Activated CD8-positive, alpha-beta memory T cell treated with anti-CD3 and anti-CD28 coated beads, Interleukin-2, amount 50 U/mL, for 24 hours (primary cell): ENCODE results near the gene PPP1R9B.

Experiments used
- DNase-seq: peaks from one replicate; pipeline ENCODE4 v3.0.0-alpha.2; 2020; ENCODE audit errors: extremely low read depth

The PPP1R9B gene

GRCh38 chr17:50155115-50155819 is 4.8 kb upstream of the PPP1R9B start:
- no peak for DNase-seq

- DNase-seq: no peak
Measured at GRCh38 chr17:50154604-50155003, 4.1 kb upstream of the PPP1R9B start.

DNA sequence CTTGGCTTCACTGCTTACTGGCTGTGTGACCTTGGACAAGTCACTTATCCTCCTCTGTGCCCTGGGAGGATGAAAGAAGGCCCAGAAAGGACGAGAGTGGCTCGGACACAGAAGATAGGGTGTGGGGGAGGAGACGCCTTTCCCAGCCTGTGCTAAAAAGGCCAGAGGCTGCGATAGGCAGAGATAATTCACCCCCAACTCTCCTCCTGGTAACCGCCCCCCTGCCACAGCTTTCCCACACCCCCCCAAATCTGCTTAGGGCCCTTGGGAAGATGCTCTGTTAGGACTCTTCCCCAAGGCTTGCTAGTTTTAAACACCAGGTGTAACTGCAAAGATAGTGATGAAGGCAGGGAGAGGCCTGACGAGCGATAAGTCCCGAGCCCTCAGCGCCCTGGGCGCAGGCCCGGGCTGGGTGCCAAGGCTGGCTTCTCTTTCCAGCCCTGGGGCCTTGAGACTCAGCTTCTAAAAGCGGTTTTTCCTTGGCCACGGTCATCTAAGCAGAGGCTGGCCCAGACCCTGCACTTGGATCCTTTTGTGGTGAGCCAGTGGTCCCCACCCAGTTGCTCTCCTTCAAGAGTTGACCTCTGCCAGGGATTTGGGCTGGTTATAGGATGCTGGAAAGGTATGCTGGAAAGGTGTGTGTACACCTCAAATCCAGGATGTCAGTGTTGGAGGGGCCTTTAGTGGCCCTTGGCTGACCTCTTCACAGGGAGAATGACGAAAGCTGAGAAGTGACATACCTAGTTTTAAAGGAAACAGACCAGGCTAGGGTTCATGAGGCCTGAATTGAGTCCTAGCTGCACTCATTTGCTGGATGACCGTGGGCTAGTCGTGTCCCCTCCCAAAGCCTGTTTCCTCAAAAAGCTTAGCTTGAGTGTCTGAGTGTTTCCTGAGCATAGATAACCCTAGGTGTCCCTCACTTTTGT is 3.4 kb upstream of the PPP1R9B start:
- DNase-seq: no peak

DNA sequence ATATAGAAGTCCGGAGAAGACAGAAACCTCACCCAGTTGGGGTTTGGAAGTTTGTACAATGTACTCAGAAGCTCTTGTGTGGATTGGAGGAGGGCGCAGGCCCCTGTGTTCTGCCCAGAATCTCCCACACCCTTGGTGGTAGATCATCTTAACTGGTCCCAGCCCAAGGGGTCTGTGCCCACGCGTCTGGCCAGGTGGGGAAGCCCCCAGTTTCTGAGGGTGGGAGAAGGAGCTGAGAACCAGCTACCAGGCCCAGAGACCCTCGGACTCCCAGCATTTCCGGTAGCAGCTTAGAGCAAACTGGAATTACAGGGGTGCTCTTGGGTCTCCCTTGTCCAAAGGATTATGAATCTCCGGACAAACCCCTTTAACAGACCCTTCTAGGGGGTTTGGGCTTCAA is 2.3 kb upstream of the PPP1R9B start:
- no peak for DNase-seq

DNA sequence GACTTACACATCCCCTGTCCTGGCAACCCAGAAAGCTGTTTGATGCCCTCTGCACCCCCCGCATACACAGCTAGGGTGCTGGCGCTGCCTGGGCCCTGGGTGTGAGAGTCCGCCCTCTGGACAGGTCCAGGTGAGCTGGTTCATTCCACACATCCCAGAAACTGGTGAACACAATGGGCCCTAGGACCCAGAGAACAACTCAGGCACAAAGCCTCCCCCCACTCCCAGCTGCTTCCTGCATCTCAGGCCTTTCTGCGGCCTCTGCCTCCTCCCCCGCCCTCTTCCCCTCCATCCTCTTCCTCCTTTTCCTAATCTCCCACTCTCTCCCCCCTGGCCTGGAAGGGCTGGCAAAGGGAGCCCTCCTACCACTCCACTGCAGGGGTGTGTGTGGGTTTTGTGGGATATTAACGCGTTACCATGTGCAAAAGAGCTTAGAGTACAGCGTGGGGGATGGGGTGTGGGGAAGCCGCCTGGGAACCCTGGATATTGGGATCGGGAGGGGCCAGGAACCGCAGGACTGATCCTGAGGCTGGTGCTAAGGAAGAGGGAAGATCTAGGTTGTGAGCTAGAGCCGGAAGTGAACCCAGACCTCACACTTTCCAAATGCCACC is 1.6 kb upstream of the PPP1R9B start:
- DNase-seq: no peak

- peak; percentile 72 for DNase-seq
Measured at GRCh38 chr17:50151041-50151936, 812 bp upstream of the PPP1R9B start.

GRCh38 chr17:50149417-50150353 is 792 bp downstream of the PPP1R9B start:
- DNase-seq: no peak

DNA sequence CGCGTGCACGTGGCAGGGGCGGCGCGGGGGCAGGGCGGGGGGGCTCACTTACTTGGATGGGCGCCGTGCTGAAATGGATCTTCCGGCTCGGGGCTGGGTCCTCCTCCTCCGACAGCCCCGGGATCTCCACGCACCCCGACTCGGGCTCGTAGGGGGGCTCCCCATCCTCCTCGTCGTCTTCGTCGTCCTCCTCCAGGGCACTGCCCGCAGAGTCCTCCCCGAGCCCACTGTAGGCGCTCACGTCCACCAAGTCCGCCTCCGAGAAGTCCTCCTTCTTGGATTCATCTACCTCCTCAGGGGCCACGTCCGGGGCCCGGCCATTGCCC is 1.4 kb downstream of the PPP1R9B start:
- no peak for DNase-seq

DNA sequence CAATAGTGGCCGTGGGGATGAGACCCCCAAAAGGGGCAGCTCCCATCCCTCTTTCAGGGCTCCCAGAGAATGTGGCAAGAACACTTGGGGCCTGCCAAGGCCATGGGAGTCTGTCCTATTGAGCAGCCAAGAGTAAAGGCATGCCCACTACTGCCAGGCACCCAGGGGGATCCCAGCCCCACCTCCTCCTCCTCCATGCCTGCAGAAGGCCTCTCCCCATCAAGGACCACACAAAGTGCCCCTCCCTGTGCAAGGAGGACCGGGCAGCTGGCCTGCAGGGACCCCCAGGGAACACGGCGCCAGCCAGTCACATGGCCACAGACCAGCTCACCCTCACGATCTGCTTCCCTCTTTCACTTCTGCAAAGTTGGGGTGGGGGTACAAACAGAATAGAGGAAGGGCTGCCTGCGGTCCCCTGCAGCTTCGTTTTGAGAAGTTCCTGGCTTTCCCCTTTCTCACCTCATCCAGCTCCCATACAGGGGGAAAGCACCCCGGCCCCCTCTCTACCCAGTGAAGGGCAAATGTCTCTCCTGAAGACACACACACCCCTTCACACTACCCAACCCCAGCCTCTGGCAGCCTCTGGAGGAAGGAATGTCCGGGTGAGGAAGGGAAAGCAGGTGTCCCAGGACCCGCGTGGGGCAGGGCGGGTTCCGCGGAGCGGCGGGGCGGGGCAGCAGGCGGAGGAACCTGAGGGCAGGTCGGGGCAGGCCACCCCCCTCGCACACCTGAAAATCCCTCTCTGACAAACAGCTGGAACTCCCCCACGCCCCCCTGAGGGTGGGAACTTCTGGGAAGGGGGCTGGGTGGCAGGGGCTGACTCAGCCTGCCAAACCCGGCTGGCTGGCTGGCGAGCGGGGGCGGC is 2.0 kb downstream of the PPP1R9B start:
- DNase-seq: peak; percentile 56

DNA sequence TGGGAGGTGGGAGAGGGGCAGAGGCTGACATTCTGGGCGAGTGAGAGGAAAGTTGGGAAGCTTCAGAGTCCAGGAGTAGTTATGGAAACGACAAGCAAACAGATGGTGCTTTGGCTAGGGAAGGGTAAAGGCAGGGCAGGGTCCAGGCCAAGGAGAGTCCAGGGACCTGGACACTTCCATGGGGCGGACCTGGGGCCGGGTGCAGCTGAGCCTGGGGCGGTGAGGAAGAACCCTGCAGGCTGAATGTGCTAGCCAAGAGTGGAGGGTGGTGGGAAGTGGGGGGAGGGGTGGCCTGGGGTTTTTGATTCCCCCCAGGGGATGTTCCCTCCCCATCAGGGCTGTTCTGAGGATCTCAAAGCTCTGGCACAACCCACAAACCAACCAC is 2.6 kb downstream of the PPP1R9B start:
- DNase-seq: no peak

DNA sequence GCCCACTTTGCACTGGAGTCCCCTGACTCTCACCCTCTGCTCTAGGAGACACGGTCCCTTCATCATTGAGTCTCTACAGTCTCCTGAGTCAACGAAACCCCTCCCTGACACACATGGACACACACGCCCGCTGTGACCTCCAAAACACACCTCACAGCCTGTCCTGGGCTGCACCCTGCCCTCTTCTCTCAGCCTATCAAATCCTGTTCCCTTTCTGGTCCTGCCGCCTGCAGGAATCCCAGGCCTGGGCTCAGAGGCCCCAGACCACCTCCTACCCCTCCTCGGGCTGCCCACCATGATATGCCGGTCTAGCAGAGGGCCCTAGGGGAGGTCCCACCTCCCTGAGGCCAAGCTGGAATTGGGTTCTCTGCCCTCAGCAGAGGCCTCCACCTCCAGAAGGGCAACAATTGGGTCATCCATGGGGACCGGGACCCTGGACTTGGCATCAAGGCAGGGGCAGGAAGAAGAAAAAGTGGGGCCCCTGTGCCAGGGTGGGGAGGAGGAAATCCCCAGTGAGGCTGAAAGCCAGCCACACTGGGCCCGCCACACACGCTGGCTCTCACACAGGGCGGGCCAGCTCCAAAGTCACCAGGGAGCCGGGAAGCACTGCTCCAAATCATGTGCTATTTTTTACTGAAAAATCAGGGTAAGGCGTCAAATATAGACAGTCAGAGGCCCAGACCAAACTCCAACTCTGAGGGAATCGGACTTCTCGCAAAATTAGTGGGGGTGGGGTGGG is 3.4 kb downstream of the PPP1R9B start:
- no peak for DNase-seq

DNA sequence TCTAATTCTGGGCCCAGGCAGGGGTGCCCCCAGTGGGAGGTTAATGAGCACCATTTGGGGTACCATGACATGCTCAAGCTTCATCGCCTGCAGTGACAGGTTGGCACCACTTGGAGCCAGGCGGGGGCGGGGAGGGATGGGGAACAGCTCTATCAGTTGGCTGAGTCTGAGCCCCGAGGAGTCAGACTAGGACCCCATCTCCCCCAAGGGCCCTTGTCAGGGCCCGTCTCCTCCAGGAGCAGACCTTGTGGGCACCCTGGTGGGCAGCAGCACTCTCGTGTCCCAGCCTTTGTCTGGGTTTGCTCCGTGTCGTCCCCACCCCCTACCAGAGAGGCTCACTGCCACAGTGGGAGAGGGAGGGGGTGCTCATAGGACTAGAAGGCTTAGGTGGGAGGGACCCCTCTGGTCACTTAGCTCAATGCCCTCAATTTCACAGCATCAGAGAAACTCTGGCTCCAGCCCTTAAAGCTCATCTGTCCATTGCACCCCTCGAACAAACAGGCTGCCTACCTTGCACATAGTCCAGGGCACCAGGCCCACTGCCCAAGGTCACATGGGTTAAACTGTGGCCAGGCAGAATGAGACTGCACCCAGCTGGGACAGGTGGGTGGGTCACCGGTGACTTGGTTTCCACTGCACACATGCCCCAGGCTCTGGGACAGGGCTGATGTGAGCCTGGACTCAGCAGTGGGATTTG is 4.1 kb downstream of the PPP1R9B start:
- no peak for DNase-seq

DNA sequence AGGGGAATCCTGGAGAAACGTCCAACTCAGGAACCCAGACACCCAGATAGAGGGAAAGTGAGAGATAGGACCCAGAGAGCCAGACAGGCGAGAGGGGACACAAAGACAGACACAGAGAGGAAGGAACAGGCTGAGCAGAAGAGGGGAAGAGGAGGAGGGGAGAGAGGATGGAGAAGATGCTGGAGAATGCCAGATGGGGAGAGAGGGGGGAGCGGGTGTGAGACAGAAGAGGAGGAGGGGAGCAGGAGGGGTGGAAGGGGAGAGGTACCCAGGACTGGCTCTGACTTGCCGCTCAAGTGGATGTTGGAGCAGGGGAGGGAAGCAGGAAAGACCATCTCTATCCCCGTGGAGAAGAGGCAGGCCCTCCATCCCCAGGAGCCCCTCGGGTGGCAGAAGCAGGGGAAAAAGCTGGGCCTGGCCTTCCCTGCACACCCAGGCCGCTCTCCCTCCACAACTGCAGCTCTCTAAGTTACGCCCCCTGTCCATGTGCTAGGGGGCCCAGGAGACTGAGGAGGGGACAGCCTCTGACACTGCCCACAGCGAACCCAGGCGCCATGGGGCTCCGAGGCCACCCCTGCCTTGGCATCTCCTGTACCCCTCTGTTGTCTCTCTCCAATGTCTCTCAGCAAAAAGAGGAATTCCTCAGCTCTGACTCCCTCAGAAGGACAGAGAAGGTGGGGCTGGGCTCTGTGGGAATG is 4.8 kb downstream of the PPP1R9B start:
- DNase-seq: no peak

- DNase-seq: no peak
Measured at GRCh38 chr17:50144845-50145531, 5.5 kb downstream of the PPP1R9B start.

GRCh38 chr17:50144355-50144754 is 6.1 kb downstream of the PPP1R9B start:
- DNase-seq: no peak

DNA sequence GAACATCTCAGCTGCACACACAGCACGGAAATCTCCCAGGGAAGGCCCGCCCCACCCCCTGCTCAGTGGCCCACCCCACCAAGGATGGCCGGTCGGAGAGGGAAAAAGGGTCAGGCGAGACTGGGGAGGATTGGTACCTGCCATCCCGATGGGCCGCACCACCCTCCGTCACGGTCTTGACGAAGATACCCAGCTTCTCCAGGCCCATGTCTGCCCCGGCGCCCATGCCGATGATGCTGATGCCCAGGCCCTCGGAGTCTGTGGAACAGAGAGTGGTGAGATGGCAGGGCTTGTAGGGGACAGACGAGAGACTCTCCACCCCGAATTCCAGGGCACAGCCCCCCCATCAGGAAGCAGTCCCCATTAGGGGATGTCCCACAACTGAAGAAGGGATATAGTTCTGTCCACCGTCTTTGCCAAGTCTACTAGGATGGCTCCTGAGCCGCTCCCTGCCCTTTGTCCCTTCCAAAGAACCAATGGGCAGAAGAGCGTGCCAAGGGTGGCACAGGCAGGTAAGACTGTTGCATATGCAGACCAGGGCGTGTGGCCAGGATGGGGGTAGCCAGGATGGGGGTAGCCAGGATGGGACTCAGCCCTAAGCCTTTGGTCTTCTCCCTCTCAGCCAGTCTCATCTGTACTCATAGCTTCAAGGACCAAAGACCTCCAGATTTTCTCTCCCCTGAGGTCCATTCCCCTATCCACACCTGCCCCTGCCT is 6.9 kb downstream of the PPP1R9B start:
- no peak for DNase-seq

- DNase-seq: no peak
Measured at GRCh38 chr17:50141745-50142110, 8.7 kb downstream of the PPP1R9B start.
